Caki2 (cell line): ENCODE measurements around the gene OTOG. TPM values are rescaled to one million over a fixed set of nuclear protein-coding genes. Genes with fewer than 3 reads are reported as not detected.
"Not testable (repeated sequence)": the region's sequence is repeated elsewhere in the genome, so short reads cannot be mapped to it uniquely, and the experiment has no call there.

Source experiments
- DNase-seq: peaks from one replicate; pipeline ENCODE4 v3.0.0-alpha.2; 2015; ENCODE audit warnings: low read depth
- in situ Hi-C: cut with HindIII; loops from 2 replicates; pipeline ENCODE4 v1.10.0; 2016; ENCODE audit warnings: low sequenced_read_pairs, low pct_unique_long_range_greater_than_20kb, mixed read lengths
- total RNA-seq: library from RNA; depleted of rRNA; stranded (reverse); fragments of >200 nt; shearing (Covaris generic); gene quantifications from 2 replicates; pipeline ENCODE4 v1.2.3, GENCODE V29; 2014; ENCODE audit warnings: low replicate concordance

The OTOG gene
- total RNA-seq, 1 experiment from 2014 or later: not detected

DNA sequence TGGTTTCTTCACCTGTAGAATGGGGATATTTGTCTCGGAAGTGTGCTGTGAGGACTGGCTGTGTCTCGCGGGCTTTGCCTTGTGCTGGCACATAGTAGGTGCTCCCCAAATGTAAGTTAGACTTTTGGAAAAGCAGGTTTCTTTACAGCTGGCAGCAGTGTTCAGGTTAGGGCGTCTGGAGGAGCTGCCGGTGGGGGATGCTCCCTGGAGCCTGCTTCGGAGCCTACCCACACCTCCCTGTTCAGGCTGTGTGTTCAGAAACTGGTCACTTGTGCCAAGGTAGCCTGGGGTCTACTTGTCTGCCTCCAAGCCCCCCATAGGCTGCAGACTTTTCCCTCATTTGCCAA lies 60.0 kb downstream of the OTOG start:
- DNase-seq: no peak
- in situ Hi-C loops: no loop called here

GRCh38 chr11:17607591-17608570 lies 60.8 kb downstream of the OTOG start:
- in situ Hi-C loops: no loop called here
- no peak for DNase-seq

DNA sequence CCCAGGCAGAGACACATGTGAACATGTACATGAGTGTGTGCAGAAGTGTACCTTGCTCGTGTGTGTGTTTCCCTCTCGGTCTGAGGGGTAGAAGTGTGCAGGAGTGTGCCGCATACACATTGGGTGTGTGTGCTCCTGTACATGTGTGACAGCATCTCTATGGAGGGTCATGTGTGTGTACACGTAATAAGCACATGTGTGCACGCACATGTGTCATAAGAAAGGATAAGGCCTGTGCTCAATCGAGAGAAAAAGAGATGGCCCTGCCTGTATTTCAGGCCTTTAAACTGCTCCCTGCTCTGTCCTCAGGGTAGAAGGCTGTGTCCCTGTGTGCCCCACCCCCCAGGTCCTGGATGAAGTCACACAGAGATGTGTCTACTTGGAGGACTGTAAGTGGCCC lies 61.8 kb downstream of the OTOG start:
- no peak for DNase-seq
- in situ Hi-C loops: no loop called here

GRCh38 chr11:17609291-17610084 lies 62.4 kb downstream of the OTOG start:
- no peak for DNase-seq
- in situ Hi-C loops: no loop called here

DNA sequence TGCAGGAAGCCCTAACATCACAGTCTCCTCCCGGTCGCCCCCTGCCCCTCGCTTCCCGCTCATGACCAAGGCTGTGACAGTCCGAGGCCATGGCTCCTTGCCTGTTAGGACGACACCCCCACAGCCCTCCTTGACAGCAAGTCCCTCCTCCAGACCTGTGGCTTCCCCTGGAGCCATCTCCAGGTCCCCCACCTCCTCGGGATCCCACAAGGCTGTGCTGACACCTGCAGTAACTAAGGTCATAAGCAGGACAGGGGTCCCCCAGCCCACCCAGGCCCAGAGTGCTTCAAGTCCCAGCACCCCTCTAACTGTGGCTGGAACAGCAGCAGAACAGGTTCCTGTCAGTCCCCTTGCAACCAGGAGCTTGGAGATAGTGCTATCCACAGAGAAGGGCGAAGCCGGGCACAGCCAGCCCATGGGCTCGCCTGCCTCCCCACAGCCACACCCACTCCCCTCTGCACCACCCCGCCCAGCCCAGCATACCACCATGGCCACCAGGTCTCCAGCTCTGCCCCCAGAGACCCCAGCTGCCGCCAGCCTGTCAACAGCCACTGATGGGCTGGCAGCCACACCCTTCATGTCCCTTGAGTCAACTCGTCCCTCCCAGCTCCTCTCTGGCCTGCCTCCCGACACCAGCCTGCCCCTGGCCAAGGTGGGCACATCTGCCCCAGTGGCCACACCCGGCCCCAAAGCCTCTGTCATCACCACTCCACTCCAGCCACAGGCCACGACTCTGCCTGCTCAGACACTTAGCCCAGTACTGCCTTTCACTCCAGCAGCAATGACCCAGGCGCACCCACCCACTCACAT lies 63.2 kb downstream of the OTOG start:
- no peak for DNase-seq
- in situ Hi-C loops: no loop called here

DNA sequence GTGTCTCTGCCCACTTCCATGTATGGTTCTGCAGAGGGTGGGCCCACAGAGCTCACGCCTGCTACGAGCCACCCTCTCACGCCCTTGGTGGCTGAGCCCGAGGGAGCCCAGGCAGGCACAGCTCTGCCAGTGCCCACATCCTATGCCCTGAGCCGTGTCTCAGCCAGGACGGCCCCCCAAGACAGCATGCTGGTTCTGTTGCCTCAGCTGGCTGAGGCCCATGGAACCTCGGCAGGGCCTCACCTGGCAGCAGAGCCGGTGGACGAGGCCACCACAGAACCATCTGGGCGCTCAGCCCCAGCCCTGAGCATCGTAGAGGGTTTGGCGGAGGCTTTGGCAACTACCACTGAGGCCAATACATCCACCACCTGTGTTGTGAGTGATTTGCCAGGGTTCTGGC lies 64.0 kb downstream of the OTOG start:
- no peak for DNase-seq
- in situ Hi-C loops: no loop called here

- in situ Hi-C loops: no loop called here
- DNase-seq: no peak
Measured at GRCh38 chr11:17611503-17612220, 64.6 kb downstream of the OTOG start.

GRCh38 chr11:17612221-17613188 lies 65.4 kb downstream of the OTOG start:
- DNase-seq: no peak
- in situ Hi-C loops: no loop called here

GRCh38 chr11:17613428-17613962 lies 66.4 kb downstream of the OTOG start:
- in situ Hi-C loops: no loop called here
- DNase-seq: no peak

DNA sequence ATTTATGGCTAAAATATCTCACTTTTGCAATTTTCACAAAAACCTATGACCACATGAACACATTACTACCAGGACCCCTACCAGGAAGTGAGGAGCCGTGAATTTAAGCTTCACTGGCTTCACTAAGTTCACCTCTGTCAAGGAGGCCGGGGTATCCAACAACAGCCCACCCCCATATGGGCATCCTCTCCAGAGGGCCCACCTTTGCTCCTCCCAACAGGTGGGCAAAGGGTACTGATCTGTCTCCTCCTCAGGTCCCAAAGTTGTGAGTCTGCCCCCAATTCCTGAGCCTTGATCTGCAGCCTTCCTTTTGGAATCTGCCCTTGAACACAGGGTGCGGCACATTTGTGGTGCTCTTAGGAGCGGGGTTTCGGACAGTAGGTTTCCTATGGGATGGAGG lies 66.9 kb downstream of the OTOG start:
- in situ Hi-C loops: no loop called here

DNA sequence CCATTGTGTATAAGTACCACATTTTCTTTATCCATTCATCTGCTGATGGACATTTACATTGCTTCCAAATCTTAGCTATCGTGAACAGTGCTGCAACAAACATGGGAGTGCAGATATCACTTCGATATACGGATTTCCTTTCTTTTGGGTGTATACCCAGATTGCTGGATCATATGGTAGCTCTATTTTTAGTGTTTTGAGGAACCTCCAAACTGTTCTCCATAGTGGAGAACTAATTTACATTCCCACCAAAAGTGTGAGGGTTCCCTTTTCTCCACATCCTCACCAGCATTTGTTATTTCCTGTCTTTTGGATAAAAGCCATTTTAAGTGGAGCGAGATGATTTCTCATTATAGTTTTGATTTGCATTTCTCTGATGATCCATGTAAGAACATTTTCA lies 75.7 kb downstream of the OTOG start:
- DNase-seq, in situ Hi-C loops: not testable (repeated sequence)

More for the DNA sequence above, 66.9 kb downstream of the OTOG start:
- DNase-seq: no peak

DNA sequence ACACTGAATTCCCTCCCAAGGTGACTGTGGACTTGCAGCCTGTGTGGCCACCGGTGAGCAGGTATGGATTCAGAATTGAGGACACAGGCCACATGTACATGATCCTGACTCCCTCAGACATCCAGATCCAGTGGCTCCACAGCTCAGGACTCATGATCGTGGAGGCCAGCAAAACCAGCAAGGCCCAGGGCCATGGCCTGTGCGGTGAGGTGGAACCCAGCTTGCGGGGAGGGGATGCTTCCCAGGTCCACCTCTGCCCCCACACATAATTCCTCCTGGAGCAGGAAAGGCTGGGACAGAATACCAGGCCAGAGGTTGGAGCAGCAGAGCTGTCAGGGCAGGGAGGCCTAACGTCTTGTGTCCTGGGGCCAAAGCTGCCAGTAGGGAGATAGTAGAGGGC lies 82.1 kb downstream of the OTOG start:
- no peak for DNase-seq
- in situ Hi-C loops: no loop called here

DNA sequence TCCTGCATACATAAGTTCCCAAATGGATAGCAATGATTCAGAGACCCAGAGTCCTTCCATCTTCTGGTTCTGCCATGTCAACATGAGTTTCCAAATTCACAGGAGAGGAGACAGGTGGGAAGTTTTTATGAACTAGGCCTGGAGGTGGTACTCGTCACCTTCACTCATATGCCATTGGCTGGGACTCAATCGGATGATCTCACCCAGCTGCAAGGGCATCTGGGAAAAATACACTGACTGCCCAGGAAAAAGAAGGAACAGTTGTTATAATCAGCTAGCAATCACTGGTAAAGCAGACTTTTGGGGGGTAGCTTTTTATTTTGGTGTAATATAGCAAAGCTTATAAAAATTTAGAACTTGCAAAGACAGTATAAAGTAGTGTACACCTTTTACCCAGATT lies 83.9 kb downstream of the OTOG start:
- in situ Hi-C loops: no loop called here
- DNase-seq: no peak

DNA sequence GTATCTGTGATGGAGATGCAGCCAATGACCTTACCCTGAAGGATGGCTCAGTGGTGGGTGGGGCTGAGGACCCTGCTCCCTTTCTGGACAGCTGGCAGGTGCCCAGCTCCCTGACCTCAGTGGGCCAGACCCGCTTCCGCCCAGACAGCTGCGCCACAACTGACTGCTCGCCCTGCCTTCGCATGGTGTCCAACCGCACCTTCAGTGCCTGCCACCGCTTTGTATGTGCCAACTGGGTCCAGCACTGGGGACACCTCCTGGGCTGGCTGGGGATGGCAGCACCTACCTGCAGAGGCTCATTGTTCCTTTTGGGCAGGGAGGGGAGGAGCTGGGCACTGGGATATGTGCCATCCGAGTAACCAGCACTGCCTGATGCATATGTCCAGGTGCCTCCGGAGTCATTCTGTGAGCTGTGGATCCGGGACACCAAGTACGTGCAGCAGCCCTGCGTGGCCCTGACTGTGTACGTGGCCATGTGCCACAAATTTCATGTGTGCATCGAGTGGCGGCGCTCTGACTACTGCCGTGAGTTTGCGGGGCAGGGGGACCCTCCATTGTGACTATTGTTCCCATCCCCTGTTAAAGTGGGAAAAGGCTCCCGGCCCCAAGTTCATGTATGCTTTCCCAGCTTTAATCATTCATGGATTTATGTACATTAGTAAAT lies 84.8 kb downstream of the OTOG start:
- in situ Hi-C loops: no loop called here
- no peak for DNase-seq

GRCh38 chr11:17633279-17633986 lies 86.4 kb downstream of the OTOG start:
- in situ Hi-C loops: no loop called here

More at GRCh38 chr11:17633279-17633986, 86.4 kb downstream of the OTOG start:
- DNase-seq: no peak
